Common myeloid progenitor, CD34-positive (primary cell): ENCODE results near the gene DLGAP4.

ENCODE experiments used
- CTCF ChIA-PET: fragments of 350-600 bp; sonication (Branson Sonifier 250); formaldehyde crosslinking; loops from one replicate; lab custom pipeline; 2021; ENCODE audit warnings: antibody characterized with exemption; lab: Charles Lee
- POLR2A ChIA-PET: fragments of 350-600 bp; sonication (Branson Sonifier 250); formaldehyde crosslinking; loops from one replicate; lab custom pipeline; 2021; ENCODE audit warnings: antibody characterized with exemption; lab: Charles Lee
- DNase-seq, 3 donors: peaks; one replicate each; pipeline versions ENCODE4 v3.0.0 to v3.0.0-alpha.2; 2013
- H3K27ac ChIP-seq, 2 experiments: 1 replicate in 1 of 2; 2 replicates in 1 of 2; pipeline ENCODE4 v1.7.0; 2013; ENCODE audit warnings: inconsistent platforms in 2 of 2, low read length in 2 of 2, mild to moderate bottlenecking in 2 of 2, low read depth in 1 of 2, moderate library complexity in 1 of 2; ENCODE audit not compliant: severe bottlenecking in 2 of 2, insufficient read depth in 1 of 2, poor library complexity in 1 of 2
- H3K27me3 ChIP-seq, 5 experiments: replicated peaks in 2 of 5; 1 replicate in 3 of 5; 2 replicates in 2 of 5; pipeline versions ENCODE4 v1.6.1 to v1.7.0; 2013; ENCODE audit warnings: low read length in 4 of 5, mild to moderate bottlenecking in 2 of 5, moderate library complexity in 2 of 5, inconsistent platforms in 1 of 5; ENCODE audit not compliant: insufficient read depth in 5 of 5, control insufficient read depth in 4 of 5
- H3K36me3 ChIP-seq, 4 experiments: 1 replicate in 2 of 4; 2 replicates in 2 of 4; pipeline versions ENCODE4 v1.6.1 to v1.7.0; 2013; ENCODE audit warnings: low read length in 3 of 4, control low read depth in 1 of 4, mild to moderate bottlenecking in 1 of 4; ENCODE audit not compliant: control insufficient read depth in 4 of 4, insufficient read depth in 4 of 4
- H3K4me1 ChIP-seq, 4 experiments: 1 replicate in 3 of 4; 2 replicates in 1 of 4; pipeline versions ENCODE4 v1.6.1 to v1.7.1; 2013; ENCODE audit warnings: low read length in 3 of 4, mild to moderate bottlenecking in 3 of 4, control low read depth in 1 of 4, inconsistent platforms in 1 of 4, moderate library complexity in 1 of 4; ENCODE audit not compliant: control insufficient read depth in 4 of 4, insufficient read depth in 4 of 4; ENCODE audit errors: control extremely low read depth in 1 of 4
- H3K4me3 ChIP-seq, 7 experiments: 1 replicate in 4 of 7; 2 replicates in 3 of 7; pipeline versions ENCODE4 v1.5.1 to v1.7.0; 2013; ENCODE audit warnings: mild to moderate bottlenecking in 7 of 7, low read length in 6 of 7, moderate library complexity in 6 of 7, inconsistent platforms in 2 of 7, low read depth in 2 of 7, control low read depth in 1 of 7; ENCODE audit not compliant: insufficient read depth in 4 of 7, control insufficient read depth in 1 of 7; ENCODE audit errors: extremely low read depth in 1 of 7
- H3K9me3 ChIP-seq, 5 experiments: 1 replicate in 4 of 5; 2 replicates in 1 of 5; pipeline versions ENCODE4 v1.6.1 to v1.7.1; 2013; ENCODE audit warnings: low read length in 4 of 5, mild to moderate bottlenecking in 2 of 5, inconsistent platforms in 1 of 5, low read depth in 1 of 5, moderate library complexity in 1 of 5; ENCODE audit not compliant: control insufficient read depth in 4 of 5, insufficient read depth in 2 of 5; ENCODE audit errors: control extremely low read depth in 1 of 5
- WGBS: methylation state at CpG from one replicate; pipeline ENCODE4 v1.1.5; 2013; ENCODE audit not compliant: insufficient coverage; 5-methylcytosine and 5-hydroxymethylcytosine counted together

DLGAP4 gene

GRCh38 chr20:36501367-36502006 is 195.3 kb downstream of the DLGAP4 start:
- CTCF ChIA-PET = interaction anchor here (0.6 to 1.5 kb wide), 5 partner anchors 14 to 167 kb away, joined by 3 read pairs; no protein-coding TSS in a partner anchor
- no CpG with 5 or more reads among the region's 3 CpGs for WGBS
- Histone ChIP-seq H3K27ac (peak overlapping the region in 1 of 2 experiments; percentile 25), H3K4me1 (no peaks in the 10 kb centered on the region), H3K9me3 (no peaks in the 10 kb centered on the region), H3K4me3 (no peak overlapping the region), H3K36me3 (peaks cover 3 to 58% (median 35%) of the 10 kb centered on the region in 4 experiments), H3K27me3 (no peaks in the 10 kb centered on the region)
- POLR2A ChIA-PET = interaction anchor here (0.7 kb wide), 1 partner anchor 373 kb away, joined by 3 read pairs; no protein-coding TSS in a partner anchor
- DNase-seq = no peak

GRCh38 chr20:36504295-36504694 is 198.2 kb downstream of the DLGAP4 start:
- no peaks in the 10 kb centered on the region for H3K4me1 ChIP-seq
- POLR2A ChIA-PET = no interaction called here
- peak in 1 of 3 donors; percentile 18 for DNase-seq
- no peak overlapping the region for H3K27ac ChIP-seq
- CTCF ChIA-PET = interaction anchor here (1.0 to 3.0 kb wide), 3 partner anchors 15 to 415 kb away, joined by 3 to 11 read pairs (median 7); no protein-coding TSS in a partner anchor
- H3K27me3 ChIP-seq = no peaks in the 10 kb centered on the region
- WGBS = 80% methylated on average over 1 of the region's 4 CpGs
- H3K36me3 ChIP-seq = peaks cover 3 to 37% (median 19%) of the 10 kb centered on the region in 4 experiments
- H3K9me3 ChIP-seq = no peaks in the 10 kb centered on the region
- no peak overlapping the region for H3K4me3 ChIP-seq

- peak; percentile 49 to 60 (median 59) for DNase-seq
- ChIA-PET POLR2A (no interaction called here), CTCF (interaction anchor here (1.0 to 3.0 kb wide), 16 partner anchors 9 to 415 kb away, joined by 3 to 11 read pairs (median 4); partner anchors contain the start of gene RAB5IF)
- no CpG with 5 or more reads among the region's 1 CpG for WGBS
- H3K27ac ChIP-seq = no peak overlapping the region
- H3K4me1 ChIP-seq = no peaks in the 10 kb centered on the region
- peaks cover 3 to 22% (median 10%) of the 10 kb centered on the region in 4 experiments for H3K36me3 ChIP-seq
- H3K4me3 ChIP-seq = no peak overlapping the region
- H3K27me3 ChIP-seq = no peaks in the 10 kb centered on the region
- no peaks in the 10 kb centered on the region for H3K9me3 ChIP-seq
Observed at GRCh38 chr20:36506253-36506652, 200.1 kb downstream of the DLGAP4 start.

- 93% methylated on average over 5 of the region's 6 CpGs for WGBS
Observed at GRCh38 chr20:36507746-36508145, 201.6 kb downstream of the DLGAP4 start.

GRCh38 chr20:36519012-36519719 is 213.0 kb downstream of the DLGAP4 start:
- Histone ChIP-seq H3K9me3 (no peaks in the 10 kb centered on the region), H3K4me3 (no peak overlapping the region), H3K27ac (no peak overlapping the region), H3K27me3 (no peaks in the 10 kb centered on the region), H3K4me1 (peaks cover 6 to 16% (median 15%) of the 10 kb centered on the region in 4 experiments), H3K36me3 (peaks cover 4 to 12% (median 7%) of the 10 kb centered on the region in 4 experiments)
- 95% methylated on average over 10 of the region's 17 CpGs for WGBS
- POLR2A ChIA-PET = no interaction called here
- CTCF ChIA-PET = no interaction called here
- no peak for DNase-seq

More at GRCh38 chr20:36507746-36508145, 201.6 kb downstream of the DLGAP4 start:
- Histone ChIP-seq H3K9me3 (no peaks in the 10 kb centered on the region), H3K4me3 (no peak overlapping the region), H3K27ac (no peak overlapping the region), H3K4me1 (no peaks in the 10 kb centered on the region), H3K27me3 (no peaks in the 10 kb centered on the region), H3K36me3 (peaks cover 3 to 22% (median 7%) of the 10 kb centered on the region in 4 experiments)
- CTCF ChIA-PET = interaction anchor here (1.9 kb wide), 1 partner anchor 98 kb away, joined by 6 read pairs; the partner anchor contains the start of gene RAB5IF
- no peak for DNase-seq
- POLR2A ChIA-PET = no interaction called here

GRCh38 chr20:36519944-36520343 is 213.8 kb downstream of the DLGAP4 start:
- peaks cover 6 to 18% (median 15%) of the 10 kb centered on the region in 4 experiments for H3K4me1 ChIP-seq
- 100% methylated on average over 1 of the region's 2 CpGs for WGBS
- POLR2A ChIA-PET = no interaction called here
- CTCF ChIA-PET = interaction anchor here (0.7 kb wide), 1 partner anchor 1699 kb away, joined by 4 read pairs; no protein-coding TSS in a partner anchor
- H3K4me3 ChIP-seq = no peak overlapping the region
- DNase-seq = no peak
- H3K36me3 ChIP-seq = peaks cover 2 to 7% (median 4%) of the 10 kb centered on the region in 4 experiments
- no peak overlapping the region for H3K27ac ChIP-seq
- no peaks in the 10 kb centered on the region for H3K27me3 ChIP-seq
- H3K9me3 ChIP-seq = no peaks in the 10 kb centered on the region
